Stimulated activated CD8-positive, alpha-beta memory T cell treated with anti-CD3 and anti-CD28 coated beads, Interleukin-7, amount 100 ng/mL, for 24 hours (primary cell): ENCODE data around the gene PRCC.

Source experiments
- DNase-seq: peaks from one replicate; pipeline ENCODE4 v3.0.0-alpha.2; 2020; ENCODE audit warnings: low read depth

PRCC gene

DNA sequence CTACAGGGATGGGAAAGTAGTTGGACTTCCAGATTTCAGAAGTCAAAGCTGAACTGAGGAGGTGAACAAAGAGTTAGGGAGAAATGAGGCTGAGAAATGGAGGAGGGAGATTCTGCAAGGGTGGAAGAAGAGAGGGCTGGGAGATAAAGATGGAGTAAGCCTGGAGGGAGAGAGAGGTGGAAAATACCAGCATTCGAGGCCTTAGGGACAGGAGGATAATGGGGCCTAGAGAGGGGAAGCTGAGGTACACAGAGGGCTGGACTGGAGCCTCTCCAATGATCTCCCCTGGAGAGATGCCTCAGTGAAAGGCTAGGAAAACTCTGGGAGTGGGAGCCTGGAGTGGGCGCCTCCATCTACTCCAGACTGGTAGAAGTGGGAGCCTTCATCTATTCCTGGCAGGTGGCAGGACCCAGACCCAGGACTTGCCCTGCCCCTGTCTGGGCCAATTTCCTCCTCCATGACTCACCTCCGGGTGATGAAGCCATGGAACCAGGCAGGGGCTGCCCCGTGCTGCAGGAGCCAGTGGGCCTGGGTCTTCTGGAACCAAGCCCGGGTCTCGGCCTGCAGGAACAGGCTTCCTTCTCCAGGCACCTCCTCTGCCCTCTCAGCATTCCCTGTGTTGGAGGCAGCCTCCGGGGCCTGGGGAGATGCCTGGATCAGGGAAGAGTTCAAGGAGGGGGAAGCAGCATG, 47.4 kb downstream of the PRCC start:
- no peak for DNase-seq

DNA sequence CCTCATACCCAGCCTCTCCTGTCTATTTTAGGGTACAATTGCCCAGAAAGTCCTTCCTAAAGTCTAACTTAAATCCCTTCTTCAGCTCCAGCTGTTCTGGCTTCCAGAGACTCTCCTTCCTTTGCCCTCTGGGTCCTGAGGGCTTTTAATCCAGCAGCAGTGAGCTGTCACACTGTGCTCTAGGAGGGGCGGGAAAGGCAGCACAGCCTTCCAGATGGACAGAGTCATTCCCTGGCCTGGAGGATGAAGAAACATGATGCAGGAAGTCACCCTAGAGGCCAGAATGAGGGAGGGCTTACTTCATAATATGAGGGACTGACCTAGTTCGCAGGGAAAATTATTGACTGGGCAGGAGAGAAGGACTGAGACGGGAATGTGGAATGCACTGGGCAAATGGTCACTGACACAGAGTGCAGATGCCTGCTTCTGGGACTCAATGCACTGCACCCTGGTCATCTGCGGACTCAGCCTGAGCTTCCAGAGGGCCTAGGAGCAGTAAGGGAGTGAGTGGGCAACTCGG, 48.0 kb downstream of the PRCC start:
- DNase-seq: no peak

DNA sequence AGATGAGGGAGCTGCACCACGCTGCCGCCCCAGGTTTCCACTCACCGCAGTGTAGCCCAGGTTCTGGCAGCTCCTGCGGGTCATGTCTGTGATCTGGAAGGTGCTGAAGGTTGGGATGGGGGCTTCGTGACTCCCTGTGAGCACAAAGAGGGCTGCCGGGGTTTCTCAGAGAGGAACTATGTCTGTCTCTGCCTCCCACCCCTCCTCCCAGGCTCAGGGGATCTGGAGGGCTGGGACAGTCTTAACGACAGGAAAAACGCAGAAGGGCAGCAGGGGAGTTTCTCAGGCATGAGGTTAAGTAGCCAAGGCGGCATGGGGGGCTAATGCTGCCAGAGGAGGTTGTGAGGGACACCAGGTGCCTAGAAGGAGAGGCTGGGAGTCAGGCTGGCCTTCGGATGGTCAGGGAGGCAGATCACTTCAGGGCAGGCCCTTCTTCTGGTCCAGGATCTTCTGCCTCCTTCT, 48.7 kb downstream of the PRCC start:
- DNase-seq: no peak

DNA sequence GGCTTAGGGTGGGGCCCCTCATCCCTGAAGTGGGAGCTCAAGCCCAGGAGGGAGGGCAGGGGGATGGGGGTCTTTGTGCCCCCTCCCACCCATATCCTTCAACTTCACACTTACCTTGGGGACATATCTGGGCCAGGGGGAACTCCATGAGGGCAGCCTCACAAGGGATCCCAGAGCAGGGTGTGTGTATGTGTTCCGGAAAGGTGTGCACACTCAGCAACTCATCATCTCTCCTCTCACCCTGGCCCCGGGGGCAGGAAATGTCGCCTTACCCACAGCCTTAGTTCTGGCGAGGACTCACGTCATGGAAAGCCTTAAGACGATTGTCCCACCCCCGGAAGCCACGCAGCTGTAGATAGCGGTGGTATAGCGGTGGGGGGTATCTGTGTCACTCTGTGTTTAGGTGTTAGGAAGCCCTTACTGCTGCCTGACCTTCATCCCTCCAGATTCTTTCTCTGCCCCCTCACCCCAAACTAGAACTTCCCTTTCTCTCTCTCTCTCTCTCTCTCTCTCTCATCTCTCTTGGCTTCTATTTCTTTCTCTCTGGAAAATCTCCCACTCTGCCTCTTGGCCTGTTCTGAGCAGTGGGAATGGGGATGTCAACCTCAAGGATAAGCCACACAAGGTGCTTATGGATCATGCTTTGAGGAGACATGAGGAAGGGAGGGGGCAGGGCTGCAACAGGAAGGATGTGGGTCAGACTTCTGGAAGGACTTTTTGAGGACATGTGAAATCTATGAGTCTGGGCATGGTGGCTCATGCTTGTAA, 49.4 kb downstream of the PRCC start, which contains the start of gene SH2D2A:
SH2D2A (minus strand) TSS at position 288 of the 768 bp plus-strand sequence; CDS start at position 148, 140 bp downstream.
- peak; percentile 93 for DNase-seq

DNA sequence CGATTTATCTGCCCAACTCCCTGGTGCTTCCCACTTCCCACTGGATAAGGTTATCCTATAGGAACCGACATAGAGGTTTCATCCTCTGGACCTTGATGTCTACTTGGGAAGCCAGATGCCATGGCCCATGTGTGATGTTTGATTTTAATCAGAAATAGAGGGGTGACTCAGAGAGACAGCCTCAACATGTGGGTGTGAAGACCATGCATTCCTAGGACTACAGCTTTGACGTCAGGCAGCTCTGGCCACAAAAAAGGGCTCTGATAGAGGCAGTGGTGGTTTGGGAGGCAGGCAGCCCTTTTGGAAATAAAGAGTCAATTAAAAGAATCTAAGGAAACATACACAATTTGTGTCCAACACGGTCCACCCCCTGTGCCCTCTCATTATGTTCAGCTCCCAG, 54.5 kb downstream of the PRCC start:
- no peak for DNase-seq

DNA sequence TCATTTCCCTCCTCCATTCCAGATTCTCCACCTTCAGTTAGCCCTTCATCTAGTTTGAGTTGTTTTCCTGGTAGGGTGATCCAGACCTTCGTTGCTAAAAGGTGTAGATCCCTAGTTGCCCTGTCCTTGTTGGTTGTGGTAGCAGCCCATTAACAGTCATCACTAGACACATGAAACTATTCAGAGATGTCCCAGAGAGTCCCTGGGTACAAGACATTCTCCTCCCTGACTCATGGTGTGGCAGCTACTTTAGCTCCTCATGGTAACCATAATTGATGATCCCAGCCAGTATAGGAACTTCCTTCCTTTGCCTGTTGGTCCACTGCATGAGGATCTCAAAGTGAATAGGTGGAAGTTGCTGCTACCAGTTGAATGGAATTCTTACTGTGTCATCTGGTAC, 55.3 kb downstream of the PRCC start:
- DNase-seq: no peak

DNA sequence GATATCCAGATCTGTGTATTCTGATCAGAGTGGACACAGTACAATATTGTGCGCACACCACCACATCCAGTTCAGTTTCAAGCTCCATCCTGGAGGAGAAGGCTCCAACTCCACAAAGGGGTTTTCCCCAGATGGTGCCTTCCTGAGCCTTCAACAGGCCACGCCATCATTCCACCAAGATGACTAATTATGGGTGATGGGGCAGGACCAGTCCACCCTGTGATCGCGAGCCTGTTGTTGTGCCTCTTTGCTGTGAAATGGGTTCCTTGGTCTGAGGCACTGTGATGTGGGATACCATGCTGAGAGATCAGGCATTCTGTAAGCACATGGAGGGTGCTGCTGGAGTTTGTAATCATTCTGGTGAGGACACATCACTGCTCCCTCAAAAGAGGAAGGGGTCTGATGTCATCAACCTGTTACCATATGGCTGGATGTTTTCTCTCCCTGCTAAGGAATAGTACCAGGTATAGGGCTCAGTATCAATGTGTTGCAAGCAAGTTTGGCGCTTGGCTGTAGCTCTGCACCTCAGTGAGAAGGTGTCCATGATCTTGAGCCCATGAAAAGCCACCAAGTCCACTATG, 56.0 kb downstream of the PRCC start:
- no peak for DNase-seq

DNA sequence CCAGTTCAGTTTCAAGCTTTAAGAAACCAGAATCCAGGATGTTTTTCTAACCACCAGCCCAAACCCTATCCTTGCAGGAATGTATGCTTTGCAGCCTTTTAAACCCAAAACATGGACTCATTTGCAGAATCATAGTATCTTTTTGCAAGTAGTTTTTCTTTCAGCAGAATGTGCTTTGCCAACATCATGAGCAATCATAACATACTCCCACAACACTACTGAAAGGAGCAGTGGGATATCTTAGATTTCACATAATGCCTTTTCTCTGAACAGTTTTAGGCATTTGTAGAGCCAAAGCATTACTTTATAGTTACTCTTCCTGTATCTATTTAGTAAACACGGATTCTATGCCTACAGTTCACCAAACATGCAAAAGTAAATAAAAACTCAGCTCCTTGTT, 59.3 kb downstream of the PRCC start:
- DNase-seq: no peak

DNA sequence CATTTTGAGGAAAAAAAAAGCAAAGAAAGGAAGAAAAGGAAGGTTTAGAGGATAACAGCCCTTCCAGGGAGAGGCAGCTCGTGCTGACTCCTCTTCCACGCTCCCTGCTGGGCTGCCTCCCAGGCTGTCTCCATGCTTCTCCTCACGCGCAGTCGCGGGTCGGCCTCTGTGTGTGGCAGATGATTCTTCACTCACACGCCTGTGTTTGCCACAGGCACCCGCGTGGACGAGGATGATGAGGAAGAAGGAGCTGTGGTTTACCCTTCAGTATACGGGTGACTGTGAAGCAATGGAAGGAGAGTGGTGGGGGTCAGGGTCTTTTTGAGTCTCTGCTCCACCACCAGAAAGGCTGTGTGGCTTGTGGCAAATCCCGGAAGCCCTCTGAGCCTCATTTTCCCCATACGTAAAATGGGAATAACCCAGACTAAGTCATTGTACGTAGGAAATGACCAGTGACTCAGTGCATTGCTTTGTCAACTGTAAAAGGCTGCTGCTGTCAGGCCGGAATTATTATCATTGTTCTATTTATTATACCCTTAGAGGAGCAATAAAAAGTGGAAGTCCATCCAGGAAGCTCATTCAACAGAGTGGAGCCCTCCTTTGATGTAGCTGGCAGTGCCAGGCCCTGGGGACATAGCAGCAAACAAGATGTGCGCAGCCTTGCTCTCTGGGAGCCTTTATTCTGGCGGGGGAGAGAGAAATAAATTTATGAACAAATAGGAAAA, 61.2 kb downstream of the PRCC start:
- no peak for DNase-seq

DNA sequence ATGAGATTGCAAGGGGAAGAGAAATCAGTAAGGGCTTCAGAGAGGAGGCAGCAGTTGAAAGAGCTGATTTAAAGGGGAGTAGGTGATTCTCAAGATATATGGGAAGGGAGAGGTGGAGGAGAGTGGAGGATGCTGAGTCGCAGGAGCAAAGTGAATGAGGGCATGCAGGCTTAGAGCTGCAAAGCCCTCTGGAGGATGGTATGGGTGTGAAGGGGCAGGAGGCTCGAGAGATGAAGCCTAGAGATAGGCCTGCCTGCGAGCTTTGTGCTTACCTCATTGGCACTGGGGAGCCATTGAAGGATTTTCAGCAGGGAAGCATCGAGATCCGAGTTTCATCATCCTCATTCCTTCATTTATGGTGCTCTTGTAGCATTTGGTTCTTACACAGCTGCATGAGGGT, 65.1 kb downstream of the PRCC start:
- no peak for DNase-seq

DNA sequence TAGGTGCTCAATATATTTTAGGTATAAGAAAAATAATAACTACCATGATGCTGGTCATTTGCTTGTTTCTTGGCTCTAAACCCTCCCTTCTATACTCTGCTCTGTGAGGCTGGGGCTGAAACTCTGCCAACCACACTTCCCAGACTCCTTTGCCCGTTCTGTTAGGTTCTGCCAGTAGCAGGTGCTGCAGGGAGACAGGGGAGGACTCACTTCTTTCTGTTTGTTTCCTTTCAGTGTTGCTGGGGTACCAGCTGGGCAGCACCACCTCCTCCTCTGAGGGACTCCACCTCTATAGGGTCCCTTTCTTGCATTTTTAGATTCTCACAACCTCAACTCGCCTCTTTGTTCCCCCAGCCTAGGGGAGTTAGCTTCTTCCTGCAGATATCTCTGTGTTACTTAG, 66.3 kb downstream of the PRCC start:
- no peak for DNase-seq

DNA sequence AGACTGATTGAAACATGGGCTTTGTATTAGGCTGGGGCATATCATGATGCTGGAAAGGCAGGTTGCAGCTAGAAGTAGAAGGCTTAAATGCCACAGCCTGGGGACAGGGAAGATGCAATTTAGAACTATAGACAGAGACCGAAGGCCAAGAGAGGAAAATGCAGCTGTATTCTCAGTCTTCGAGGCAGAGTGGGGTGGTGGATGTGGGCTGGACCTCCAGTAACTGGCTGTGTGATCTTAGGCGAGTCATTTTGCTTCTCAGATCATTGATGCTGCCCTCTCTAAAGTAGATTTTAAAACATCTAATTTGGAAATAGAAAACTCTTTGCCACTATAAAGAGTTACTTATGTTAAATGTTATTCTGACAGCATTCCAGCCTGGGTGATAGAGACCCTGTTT, 67.0 kb downstream of the PRCC start:
- no peak for DNase-seq

DNA sequence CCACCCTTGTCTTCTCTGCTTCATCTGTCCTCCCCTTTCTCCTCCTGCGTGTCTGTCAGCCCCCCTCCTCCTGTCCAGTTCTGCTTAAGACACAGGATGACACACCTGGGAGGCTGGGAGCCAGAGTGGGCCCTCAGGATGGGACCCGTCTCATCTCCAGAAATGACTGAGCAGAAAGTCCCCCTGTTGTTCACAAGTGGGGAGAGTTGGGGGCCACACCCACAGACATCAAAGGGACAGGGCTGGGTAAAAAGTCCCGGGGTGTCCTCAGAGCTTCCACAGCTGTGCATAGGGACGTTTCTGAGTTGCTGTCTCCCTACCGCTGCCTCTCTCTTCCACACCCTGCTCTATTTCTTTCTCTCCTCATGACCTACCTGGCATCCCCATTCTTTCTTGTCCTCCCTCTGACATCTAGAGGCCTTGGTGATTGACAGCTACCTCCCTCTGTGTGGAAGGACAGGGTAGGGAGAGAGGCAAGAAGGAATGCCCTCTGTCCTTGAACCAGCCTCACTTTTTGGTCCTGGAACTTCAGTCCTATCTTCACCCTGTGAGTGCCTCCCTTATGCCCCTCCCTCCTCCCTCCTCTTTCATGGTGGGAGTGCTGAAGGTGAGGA, 68.8 kb downstream of the PRCC start:
- DNase-seq: no peak

DNA sequence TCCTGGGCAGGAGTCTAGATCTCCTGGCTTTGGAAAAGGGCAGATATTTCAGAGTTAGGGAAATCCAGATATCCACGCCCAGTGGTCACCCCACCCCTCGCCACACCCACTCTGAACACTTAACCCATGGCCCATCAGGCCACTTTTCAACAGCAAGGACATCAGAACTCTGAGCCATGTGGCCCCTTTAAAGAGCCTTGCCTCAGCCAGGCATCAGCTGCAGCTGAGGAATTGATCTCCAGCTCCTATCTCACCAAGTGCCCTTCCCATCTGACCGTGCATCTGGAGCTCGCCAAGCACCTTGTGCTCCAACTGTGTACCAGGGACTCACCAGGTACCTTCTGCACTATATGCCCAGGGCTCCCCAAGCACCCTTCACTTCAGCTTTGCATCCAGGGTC, 69.6 kb downstream of the PRCC start:
- no peak for DNase-seq

DNA sequence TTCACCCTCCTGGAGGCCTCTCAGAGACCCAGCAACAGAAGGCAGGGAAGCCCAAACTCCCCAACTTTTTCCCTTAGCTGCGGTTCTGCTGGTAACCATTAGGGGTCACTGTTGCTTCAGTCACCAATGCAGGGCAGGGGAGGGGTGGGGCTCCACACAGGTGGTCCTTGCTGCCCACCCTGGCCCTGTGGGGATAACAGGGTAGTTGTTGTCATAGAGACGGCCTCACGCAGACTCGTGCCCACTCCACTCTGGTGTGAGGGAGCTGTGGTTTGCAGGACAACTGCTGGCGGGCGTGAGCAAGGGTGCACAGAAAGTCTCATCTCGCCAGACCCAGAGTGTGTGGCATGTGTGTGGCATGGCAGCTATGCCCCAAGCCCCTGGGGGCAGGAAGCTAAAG, 71.6 kb downstream of the PRCC start:
- DNase-seq: no peak

DNA sequence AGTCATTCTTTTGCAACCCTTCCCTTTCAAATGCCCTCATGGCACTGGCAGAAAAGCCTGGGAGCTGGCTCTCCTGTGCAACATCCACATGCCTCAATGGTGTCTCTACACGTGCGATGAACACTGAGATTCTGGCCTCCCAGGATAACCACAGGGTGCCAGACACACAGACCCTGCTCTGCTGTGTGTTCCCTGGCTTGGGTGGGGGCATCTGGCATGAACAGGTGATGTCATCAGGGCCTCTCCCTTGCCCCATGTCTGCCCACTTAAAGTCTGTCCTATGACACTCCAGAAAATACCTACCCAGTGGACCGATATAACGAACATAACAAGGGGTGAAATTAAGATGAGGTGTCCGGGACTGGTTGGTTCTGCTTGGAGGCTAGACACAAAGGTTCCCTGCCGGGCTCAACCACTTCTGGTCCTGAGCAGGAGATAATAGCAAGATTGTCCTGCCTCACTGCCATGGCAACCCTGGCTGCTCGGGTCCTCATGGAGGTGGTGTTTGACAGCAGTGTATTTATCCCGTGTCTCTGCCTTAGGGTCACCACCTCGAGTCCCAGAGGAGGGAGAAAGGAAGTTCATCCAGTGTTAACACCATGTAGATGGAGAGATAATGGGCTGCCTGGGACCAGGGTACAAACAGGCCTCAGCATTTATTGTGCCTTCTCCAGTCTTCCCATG, 72.2 kb downstream of the PRCC start:
- no peak for DNase-seq

DNA sequence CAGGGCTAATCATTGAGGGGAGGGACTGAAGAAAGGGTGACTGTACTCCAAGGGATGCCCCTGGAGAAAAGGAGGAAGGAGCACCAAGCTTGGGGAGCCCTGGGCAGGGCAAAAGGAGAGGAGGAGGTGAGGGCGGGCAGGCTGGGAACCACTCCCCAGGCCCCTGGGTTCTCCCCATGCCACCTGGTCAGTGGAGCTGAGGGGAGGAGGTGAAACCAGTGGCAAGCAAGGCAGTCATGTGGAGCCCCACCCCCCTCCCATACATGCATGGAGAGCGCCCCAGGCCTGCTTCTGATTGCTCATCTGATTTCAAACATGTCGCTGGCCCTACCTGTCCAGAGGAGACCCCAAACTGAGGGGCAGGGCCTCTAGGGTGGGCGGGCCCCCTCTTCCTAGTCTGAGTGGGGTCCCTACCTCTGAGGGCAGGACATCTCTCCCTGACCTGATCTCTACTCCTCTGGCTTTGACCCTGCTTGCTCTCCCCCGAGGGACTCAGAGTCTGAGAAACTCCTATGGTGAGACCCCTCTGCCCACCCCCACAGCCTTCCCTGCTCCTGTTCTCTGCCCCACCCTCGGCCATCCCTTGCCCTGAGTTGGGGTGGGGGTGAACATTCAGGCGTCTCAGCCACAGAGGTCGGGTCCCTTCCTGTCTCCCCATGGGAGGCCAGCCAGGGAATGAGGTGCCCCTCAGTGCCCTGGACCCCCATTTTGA, 73.0 kb downstream of the PRCC start:
- DNase-seq: no peak

DNA sequence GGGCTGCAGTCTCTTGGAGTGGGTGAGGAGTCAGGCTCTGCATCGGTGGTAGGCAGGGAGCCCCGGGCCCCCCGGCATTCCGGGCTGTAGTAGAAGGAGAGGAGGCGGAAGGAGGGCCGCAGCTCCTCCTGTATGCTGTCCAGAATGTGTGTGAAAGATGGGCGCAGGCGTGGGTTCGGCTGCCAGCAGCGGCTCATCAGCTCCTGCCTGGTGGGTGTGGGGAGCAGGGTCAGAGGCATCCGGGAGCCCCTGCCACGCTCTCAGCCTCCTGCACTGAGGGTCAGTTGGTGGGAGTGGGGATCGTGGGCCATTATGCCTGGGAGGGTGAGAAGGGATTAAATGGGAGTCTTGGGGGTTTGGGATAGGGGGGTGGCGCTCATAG, 73.6 kb downstream of the PRCC start:
- DNase-seq: no peak

DNA sequence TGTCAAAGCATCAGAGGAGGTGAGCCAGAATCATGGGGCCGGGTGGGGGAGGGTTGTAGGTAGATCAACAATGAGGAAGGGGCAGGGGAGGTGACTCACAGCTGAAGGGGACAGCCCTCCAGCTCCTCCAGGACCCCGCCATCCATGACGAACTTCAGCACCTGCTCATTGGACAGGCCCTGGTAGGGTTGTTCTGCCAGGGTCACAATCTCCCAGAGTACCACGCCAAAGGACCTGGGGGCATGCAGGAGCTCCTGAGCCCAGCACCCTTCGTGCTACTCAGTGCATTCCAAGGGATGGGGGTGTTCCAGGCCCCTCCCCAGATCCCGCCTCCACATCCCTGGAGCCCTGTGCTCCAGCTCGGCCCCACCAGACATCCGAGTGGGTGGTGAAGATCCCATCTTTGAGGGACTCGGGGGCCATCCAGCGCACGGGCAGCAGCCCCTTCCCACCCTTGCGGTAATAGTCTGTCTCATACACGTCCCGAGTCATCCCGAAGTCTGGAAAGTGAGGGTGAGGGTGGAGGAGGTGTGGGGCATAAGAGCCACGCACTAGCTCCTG, 74.0 kb downstream of the PRCC start:
- DNase-seq: no peak

DNA sequence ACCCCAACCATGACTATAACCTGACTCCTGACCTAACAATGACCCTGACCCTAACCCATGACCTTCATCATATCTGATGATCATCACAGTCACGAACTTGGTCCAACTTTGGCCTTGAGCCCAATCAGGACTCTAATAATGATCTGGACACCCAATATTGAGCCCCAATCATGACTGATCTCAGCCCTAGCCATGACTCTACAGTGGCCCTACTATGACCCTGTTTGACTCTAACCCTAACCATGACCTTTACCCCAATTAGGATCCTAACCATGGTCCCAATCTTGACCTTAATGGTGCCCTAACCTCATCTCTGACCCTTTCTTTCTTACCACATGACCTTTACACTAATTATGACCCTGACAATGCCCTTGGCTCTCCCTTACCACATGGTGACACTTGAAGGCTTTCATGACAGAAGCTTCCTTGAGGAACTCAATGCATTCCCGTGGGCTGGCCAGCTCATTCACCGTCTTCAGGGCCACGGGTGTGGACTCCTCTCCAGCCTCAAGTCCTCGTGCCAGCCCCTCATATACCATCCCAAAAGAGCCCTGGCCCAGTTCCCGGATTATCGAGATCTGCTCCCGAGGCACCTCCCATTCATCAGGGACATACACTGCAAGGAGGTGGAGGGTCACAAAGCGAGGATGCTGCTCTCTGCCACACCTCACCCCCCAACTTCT, 75.4 kb downstream of the PRCC start:
- no peak for DNase-seq
